Measurements from ENCODE around the gene HBZ. TPM values are rescaled to one million over a fixed set of nuclear protein-coding genes. Genes with fewer than 3 reads are reported as not detected.

HBZ gene
- total and polyA plus RNA-seq, 2 of the 13 experiments (the other 11 are each of a cell fraction or from before 2014, with no cell fraction given): 0.21 TPM; not detected in 1

DNA sequence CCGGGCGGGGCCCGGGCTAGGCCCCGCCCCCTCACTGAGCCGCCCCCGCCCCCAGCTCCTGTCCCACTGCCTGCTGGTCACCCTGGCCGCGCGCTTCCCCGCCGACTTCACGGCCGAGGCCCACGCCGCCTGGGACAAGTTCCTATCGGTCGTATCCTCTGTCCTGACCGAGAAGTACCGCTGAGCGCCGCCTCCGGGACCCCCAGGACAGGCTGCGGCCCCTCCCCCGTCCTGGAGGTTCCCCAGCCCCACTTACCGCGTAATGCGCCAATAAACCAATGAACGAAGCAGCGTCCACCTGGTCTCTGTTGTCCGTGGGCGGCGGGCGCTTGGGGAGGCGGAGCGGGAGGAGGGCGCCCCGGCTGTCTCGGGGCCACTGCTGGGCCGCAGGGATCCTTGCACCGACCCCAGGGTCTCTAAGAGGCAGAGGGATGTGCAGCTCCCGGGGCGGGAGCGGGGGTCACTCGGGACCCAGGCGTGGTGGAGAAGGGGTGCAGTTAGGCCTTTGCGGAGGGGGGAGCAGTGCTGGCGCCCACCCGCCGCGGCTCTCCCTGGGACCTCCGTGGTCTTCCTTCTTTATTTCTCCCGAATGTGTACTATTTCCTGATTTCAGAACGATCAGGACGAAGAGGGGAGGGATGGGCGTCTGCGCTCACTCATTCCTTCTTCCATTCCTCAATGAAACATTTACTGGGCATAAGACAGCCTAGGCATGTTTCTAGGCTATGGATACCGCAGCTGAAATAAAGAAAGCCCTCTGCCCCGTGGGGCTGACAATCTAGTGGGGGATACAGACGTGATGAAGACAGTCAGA lies 2.0 kb downstream of the HBZ start (continued):
- TF ChIP-seq, protein P1, sequence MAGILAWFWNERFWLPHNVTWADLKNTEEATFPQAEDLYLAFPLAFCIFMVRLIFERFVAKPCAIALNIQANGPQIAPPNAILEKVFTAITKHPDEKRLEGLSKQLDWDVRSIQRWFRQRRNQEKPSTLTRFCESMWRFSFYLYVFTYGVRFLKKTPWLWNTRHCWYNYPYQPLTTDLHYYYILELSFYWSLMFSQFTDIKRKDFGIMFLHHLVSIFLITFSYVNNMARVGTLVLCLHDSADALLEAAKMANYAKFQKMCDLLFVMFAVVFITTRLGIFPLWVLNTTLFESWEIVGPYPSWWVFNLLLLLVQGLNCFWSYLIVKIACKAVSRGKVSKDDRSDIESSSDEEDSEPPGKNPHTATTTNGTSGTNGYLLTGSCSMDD (CRISPR knock-in tag; IDR thresholded peaks at IDR 0.05): no peak
- TF ChIP-seq KLF6 (CRISPR knock-in tag; IDR thresholded peaks at IDR 0.05): no peak
- no peak for TF ChIP-seq ZNF101 (CRISPR knock-in tag; IDR thresholded peaks at IDR 0.05; ENCODE audit: borderline replicate concordance, low read depth)
- TF ChIP-seq THYN1 (CRISPR knock-in tag; IDR thresholded peaks at IDR 0.05; ENCODE audit: borderline replicate concordance, low read depth): no peak
- no peak for TF ChIP-seq SNAI1 (CRISPR knock-in tag; IDR thresholded peaks at IDR 0.05; ENCODE audit: borderline replicate concordance)
- no peak for TF ChIP-seq ZNF709 (CRISPR knock-in tag; IDR thresholded peaks at IDR 0.05)
- TF ChIP-seq, protein P2, sequence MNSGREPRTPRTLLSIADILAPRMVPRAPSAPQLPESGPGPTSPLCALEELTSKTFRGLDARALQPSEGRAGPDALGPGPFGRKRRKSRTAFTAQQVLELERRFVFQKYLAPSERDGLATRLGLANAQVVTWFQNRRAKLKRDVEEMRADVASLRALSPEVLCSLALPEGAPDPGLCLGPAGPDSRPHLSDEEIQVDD (CRISPR knock-in tag; IDR thresholded peaks at IDR 0.05; ENCODE audit: borderline replicate concordance): no peak
- TF ChIP-seq TMF1 (CRISPR knock-in tag; IDR thresholded peaks at IDR 0.05; ENCODE audit: low read depth): no peak
- no peak for TF ChIP-seq NFRKB (IDR thresholded peaks at IDR 0.05)
- TF ChIP-seq, protein P3, sequence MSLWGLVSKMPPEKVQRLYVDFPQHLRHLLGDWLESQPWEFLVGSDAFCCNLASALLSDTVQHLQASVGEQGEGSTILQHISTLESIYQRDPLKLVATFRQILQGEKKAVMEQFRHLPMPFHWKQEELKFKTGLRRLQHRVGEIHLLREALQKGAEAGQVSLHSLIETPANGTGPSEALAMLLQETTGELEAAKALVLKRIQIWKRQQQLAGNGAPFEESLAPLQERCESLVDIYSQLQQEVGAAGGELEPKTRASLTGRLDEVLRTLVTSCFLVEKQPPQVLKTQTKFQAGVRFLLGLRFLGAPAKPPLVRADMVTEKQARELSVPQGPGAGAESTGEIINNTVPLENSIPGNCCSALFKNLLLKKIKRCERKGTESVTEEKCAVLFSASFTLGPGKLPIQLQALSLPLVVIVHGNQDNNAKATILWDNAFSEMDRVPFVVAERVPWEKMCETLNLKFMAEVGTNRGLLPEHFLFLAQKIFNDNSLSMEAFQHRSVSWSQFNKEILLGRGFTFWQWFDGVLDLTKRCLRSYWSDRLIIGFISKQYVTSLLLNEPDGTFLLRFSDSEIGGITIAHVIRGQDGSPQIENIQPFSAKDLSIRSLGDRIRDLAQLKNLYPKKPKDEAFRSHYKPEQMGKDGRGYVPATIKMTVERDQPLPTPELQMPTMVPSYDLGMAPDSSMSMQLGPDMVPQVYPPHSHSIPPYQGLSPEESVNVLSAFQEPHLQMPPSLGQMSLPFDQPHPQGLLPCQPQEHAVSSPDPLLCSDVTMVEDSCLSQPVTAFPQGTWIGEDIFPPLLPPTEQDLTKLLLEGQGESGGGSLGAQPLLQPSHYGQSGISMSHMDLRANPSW (CRISPR knock-in tag; IDR thresholded peaks at IDR 0.05; ENCODE audit: borderline replicate concordance): no peak
